RWPE2 (cell line): ENCODE data around the gene GDNF.

Source experiments
- ATAC-seq: fragments of 200-7000 bp; cut with Tn5 transposase; 3 replicates; pipeline ENCODE4 v1.9.1; 2021; ENCODE audit warnings: low read depth
- DNase-seq: peaks from one replicate; pipeline ENCODE4 v3.0.0-alpha.2; 2020; ENCODE audit warnings: low spot score
- H3K27ac ChIP-seq: fragments of 450-650 bp; 2 replicates; pipeline ENCODE4 v1.5.1; 2017; ENCODE audit warnings: mild to moderate bottlenecking; ENCODE audit not compliant: poor library complexity, severe bottlenecking
- H3K27me3 ChIP-seq: fragments of 250-450 bp; sonication (Bioruptor Pico); 2 replicates; pipeline ENCODE4 v1.5.1; 2021; ENCODE audit warnings: mild to moderate bottlenecking, moderate library complexity; ENCODE audit not compliant: insufficient read depth, poor library complexity, severe bottlenecking
- H3K36me3 ChIP-seq: fragments of 250-450 bp; sonication (Bioruptor Pico); 2 replicates; pipeline ENCODE4 v1.5.1; 2020; ENCODE audit warnings: low read depth, mild to moderate bottlenecking, moderate library complexity
- H3K4me1 ChIP-seq: fragments of 250-450 bp; sonication (Bioruptor Pico); 2 replicates; pipeline ENCODE4 v1.5.1; 2021; ENCODE audit warnings: mild to moderate bottlenecking, moderate library complexity; ENCODE audit not compliant: insufficient read depth, poor library complexity, severe bottlenecking
- H3K4me3 ChIP-seq: fragments of 250-450 bp; sonication (Bioruptor Pico); 2 replicates; pipeline ENCODE4 v1.5.1; 2021; ENCODE audit warnings: mild to moderate bottlenecking, moderate library complexity; ENCODE audit not compliant: severe bottlenecking
- H3K9me3 ChIP-seq: fragments of 250-450 bp; sonication (Bioruptor Pico); 2 replicates; pipeline ENCODE4 v1.5.1; 2021; ENCODE audit warnings: mild to moderate bottlenecking, moderate library complexity; ENCODE audit not compliant: severe bottlenecking
- TF ChIP-seq, protein P1 (sequence below): fragments of 450-650 bp; IDR thresholded peaks from one replicate; pipeline ENCODE4 v1.5.1; 2017; ENCODE audit warnings: mild to moderate bottlenecking, moderate library complexity; ENCODE audit not compliant: poor library complexity, severe bottlenecking

Gene GDNF

DNA sequence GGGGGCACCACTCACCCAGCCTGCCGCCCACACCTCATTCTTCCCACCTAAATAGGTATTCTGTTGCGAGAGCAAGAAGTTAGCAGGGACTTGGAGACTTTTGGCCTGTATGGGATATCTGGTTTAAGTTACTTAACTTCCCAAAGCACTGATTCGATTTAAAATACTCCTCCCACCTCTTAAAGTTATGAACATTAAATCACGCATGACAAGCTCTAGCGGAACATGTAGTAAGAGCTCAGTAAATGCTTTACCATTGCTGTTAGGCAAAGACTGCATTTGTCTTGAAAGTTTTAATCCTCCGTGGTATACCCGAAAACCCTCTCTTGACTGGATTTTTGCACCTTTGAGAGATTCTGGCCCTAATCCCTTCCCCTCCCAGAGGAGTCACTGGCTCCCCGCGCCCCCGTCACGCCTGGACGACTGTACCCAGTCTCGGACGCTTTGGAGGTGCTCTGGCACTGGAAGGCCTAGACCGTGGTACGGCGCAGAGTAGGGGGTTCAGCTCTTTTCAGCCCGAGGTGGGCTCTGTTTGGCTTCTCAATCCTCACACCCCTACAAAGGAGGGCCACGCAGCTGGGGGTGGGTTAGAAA, 4.4 kb downstream of the GDNF start:
- H3K27ac ChIP-seq: no peak overlapping the region
- H3K4me3 ChIP-seq: no peak overlapping the region
- ATAC-seq (no peak), DNase-seq (no peak)
- H3K36me3 ChIP-seq: no peaks in the 10 kb centered on the region
- TF ChIP-seq, protein P1, sequence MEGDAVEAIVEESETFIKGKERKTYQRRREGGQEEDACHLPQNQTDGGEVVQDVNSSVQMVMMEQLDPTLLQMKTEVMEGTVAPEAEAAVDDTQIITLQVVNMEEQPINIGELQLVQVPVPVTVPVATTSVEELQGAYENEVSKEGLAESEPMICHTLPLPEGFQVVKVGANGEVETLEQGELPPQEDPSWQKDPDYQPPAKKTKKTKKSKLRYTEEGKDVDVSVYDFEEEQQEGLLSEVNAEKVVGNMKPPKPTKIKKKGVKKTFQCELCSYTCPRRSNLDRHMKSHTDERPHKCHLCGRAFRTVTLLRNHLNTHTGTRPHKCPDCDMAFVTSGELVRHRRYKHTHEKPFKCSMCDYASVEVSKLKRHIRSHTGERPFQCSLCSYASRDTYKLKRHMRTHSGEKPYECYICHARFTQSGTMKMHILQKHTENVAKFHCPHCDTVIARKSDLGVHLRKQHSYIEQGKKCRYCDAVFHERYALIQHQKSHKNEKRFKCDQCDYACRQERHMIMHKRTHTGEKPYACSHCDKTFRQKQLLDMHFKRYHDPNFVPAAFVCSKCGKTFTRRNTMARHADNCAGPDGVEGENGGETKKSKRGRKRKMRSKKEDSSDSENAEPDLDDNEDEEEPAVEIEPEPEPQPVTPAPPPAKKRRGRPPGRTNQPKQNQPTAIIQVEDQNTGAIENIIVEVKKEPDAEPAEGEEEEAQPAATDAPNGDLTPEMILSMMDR: no peak
- peaks cover 9% of the 10 kb centered on the region for H3K4me1 ChIP-seq
- H3K27me3 ChIP-seq: peaks cover 67% of the 10 kb centered on the region
- H3K9me3 ChIP-seq: no peaks in the 10 kb centered on the region

DNA sequence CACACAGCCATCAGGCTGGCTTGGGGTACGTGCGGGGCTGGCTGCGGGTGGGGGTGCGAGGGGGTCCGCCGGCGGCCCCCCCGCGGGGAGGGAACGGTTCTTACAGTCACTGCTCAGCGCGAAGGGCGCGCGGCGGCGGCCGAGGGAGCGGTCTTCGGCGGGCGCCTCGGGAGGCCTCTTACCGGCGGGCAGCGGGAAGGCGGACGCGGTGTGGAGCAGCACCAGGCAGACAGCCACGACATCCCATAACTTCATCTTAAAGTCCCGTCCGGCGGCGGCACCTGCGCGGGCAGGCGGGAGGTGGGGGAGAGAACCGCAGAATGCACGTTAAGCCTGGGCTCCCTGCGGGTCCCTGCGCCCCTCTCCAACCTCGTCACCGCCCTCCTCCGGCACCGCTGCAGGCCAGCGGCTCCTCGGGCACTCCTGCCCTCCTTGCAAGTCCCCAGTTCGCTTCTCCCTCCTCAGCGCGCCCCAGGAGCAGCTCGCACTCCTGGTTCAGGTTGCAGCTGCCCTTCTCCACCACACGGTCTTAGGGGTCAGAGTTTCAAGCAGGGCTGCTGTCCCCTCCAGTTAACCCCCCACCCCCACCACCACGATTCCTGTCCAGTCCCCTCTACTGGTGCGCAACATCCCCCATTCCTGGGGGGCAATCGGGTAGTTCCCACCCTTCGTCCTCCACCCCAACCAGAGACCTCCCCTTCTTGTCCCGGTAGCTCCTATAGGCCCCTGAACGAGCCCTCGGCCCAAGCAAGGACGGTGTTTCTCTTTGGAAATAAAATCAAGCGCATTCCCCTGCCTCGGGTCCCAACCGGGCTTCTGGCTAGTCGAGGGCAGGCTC, 5.1 kb downstream of the GDNF start:
- no peak overlapping the region for H3K27ac ChIP-seq
- H3K27me3 ChIP-seq: peaks cover 62% of the 10 kb centered on the region
- no peak for DNase-seq
- no peak overlapping the region for H3K4me3 ChIP-seq
- no peaks in the 10 kb centered on the region for H3K36me3 ChIP-seq
- TF ChIP-seq, protein P1: no peak
- H3K4me1 ChIP-seq: peaks cover 9% of the 10 kb centered on the region
- 0 out of 3 replicates have a peak, but pooled peaks have one; percentile 3 for ATAC-seq
- H3K9me3 ChIP-seq: no peaks in the 10 kb centered on the region

DNA sequence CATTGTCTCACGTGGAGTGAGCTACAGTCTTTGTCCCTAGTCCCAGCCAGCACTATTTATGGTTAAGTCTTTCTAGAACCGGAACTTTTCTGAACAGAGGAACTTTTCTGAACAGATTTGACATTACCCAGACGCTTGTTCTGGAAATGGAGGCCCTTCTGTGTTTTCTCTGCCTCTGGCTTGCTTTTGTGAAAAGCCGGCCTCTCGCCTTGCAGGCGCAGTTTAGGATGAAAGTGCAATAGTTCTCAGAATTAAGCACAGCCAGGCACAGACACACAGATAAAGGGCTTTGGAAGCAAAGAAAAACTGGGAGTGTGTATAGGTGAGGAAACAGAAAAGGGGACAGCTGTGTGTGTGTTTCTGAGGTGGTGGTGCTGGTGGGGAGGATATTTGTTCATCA, 5.9 kb downstream of the GDNF start:
- TF ChIP-seq, protein P1: no peak
- Histone ChIP-seq H3K4me1 (peaks cover 9% of the 10 kb centered on the region), H3K4me3 (no peak overlapping the region), H3K9me3 (no peaks in the 10 kb centered on the region), H3K36me3 (no peaks in the 10 kb centered on the region), H3K27me3 (peaks cover 57% of the 10 kb centered on the region), H3K27ac (no peak overlapping the region)
- ATAC-seq: no peak
- DNase-seq: no peak

DNA sequence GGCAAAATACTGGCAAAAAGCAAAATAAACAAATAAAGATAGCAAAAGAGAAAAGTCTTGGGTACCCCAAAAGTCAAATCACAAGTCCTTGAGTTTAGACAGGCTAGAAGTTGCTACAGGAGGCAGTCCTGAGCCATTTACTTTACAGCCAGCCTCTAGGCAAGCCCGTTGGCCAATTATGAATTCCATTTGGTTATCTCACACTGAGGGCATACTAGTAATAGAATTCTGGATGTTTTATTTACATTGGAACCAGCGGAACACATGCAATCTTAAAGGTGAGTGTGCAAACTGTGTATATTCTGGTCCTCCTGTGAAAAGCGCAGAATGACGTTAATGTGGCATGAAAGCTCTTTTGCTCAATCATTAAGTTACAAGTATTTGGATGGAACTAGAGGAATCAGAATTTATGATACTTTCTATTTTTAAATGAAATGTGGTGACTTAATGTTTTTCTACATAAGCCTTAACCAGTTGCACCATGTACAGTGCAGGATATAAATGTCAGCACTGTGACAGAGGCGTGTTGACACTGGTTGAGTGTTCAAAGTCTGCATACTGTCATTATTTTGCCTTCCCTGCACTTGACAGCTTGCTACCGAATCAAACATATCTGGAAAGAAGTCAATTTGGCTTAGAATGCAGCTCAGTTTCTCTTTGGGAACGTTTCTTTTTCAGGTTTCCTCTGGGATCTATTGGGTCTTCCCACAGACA, 7.9 kb downstream of the GDNF start:
- DNase-seq: no peak
- no peak overlapping the region for H3K27ac ChIP-seq

More for the DNA sequence above, 7.9 kb downstream of the GDNF start:
- peaks cover 36% of the 10 kb centered on the region for H3K27me3 ChIP-seq
- peaks cover 7% of the 10 kb centered on the region for H3K4me1 ChIP-seq
- no peaks in the 10 kb centered on the region for H3K9me3 ChIP-seq
- TF ChIP-seq, protein P1: peak; percentile 9
- peak; percentile 69 for ATAC-seq
- no peaks in the 10 kb centered on the region for H3K36me3 ChIP-seq
- H3K4me3 ChIP-seq: no peak overlapping the region
